ENCODE results near the gene TMEM106A. TPM values are rescaled to one million over a fixed set of nuclear protein-coding genes. Genes with fewer than 3 reads are reported as not detected.
A peak's percentile ranks its signal among the peaks of the same experiment; 100 is the strongest.

The TMEM106A gene
- total and polyA plus RNA-seq, 2 of the 13 experiments (the other 11 are each of a cell fraction or from before 2014, with no cell fraction given): 16.9 to 35.9 TPM

DNA sequence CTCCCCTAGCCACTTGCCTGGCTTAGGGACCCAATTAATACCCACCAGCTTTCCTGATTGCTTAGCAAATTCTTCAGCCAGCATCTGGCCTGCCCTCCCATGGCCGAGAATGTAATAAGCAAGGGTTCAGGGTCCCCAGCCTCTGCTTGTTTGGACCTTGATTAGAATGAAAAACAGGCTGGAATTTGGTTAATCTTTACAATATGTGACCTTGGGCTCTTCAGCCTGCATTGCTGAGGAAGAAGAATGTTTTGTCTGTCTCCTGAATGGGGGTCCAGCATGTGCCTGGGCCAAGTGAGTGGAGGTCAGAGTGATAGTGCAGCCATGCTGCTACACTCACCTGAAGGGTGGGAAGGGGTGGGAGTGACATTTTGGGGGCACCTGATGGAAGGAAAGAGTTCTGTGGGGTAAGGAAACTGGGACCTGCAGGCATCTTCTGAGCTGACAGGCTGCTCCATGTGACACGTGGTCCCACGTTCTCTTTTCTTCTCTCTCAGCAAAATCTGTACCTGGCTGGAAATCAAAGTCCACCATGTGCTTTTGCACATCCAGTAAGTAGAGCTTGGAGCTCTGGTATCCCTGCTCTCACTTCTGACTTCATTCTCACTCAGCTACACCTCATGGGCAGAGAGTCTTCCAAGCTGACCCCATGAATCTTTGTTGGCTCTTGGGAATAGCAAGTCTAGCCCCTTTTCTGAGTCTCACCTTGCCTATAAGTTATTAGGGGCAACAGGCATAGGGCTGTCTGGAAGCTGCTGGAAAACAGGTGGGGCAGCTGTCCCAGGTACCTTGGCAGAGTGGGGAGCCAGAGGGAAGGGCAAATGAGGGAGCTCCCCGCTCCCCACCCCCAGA is 5.3 kb downstream of the TMEM106A start (continued):
- TF ChIP-seq, protein P1, sequence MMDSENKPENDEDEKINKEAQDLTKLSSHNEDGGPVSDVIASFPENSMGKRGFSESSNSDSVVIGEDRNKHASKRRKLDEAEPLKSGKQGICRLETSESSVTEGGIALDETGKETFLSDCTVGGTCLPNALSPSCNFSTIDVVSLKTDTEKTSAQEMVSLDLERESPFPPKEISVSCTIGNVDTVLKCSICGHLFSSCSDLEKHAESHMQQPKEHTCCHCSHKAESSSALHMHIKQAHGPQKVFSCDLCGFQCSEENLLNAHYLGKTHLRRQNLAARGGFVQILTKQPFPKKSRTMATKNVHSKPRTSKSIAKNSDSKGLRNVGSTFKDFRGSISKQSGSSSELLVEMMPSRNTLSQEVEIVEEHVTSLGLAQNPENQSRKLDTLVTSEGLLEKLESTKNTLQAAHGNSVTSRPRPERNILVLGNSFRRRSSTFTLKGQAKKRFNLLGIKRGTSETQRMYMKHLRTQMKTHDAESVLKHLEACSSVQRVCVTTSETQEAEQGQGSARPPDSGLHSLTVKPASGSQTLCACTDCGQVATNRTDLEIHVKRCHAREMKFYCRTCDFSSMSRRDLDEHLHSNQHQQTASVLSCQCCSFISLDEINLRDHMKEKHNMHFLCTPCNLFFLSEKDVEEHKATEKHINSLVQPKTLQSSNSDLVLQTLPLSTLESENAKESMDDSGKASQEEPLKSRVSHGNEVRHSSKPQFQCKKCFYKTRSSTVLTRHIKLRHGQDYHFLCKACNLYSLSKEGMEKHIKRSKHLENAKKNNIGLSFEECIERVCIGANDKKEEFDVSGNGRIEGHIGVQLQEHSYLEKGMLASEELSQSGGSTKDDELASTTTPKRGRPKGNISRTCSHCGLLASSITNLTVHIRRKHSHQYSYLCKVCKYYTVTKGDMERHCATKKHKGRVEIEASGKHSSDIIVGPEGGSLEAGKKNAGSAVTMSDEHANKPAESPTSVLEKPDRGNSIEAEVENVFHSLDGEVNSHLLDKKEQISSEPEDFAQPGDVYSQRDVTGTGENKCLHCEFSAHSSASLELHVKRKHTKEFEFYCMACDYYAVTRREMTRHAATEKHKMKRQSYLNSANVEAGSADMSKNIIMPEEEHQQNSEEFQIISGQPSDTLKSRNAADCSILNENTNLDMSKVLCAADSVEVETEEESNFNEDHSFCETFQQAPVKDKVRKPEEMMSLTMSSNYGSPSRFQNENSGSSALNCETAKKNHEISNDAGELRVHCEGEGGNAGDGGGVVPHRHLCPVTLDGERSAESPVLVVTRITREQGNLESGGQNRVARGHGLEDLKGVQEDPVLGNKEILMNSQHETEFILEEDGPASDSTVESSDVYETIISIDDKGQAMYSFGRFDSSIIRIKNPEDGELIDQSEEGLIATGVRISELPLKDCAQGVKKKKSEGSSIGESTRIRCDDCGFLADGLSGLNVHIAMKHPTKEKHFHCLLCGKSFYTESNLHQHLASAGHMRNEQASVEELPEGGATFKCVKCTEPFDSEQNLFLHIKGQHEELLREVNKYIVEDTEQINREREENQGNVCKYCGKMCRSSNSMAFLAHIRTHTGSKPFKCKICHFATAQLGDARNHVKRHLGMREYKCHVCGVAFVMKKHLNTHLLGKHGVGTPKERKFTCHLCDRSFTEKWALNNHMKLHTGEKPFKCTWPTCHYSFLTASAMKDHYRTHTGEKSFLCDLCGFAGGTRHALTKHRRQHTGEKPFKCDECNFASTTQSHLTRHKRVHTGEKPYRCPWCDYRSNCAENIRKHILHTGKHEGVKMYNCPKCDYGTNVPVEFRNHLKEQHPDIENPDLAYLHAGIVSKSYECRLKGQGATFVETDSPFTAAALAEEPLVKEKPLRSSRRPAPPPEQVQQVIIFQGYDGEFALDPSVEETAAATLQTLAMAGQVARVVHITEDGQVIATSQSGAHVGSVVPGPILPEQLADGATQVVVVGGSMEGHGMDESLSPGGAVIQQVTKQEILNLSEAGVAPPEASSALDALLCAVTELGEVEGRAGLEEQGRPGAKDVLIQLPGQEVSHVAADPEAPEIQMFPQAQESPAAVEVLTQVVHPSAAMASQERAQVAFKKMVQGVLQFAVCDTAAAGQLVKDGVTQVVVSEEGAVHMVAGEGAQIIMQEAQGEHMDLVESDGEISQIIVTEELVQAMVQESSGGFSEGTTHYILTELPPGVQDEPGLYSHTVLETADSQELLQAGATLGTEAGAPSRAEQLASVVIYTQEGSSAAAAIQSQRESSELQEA (CRISPR knock-in tag; IDR thresholded peaks at IDR 0.05; ENCODE audit: not compliant biosample characterization): no peak
- TF ChIP-seq SMC3 (IDR thresholded peaks at IDR 0.05; ENCODE audit: low read length) (peak; percentile 81), ZNF367 (CRISPR knock-in tag; IDR thresholded peaks at IDR 0.05; ENCODE audit: borderline replicate concordance) (no peak), SRY (CRISPR knock-in tag; IDR thresholded peaks at IDR 0.05) (peak; percentile 90; the same call in 1 of the 2 replicates), ARNT2 (CRISPR knock-in tag; IDR thresholded peaks at IDR 0.05; ENCODE audit: low read depth) (peak; percentile 25; the same call in 1 of the 2 replicates), ZNF335 (CRISPR knock-in tag; IDR thresholded peaks at IDR 0.05) (peak; percentile 94; the same call in 1 of the 2 replicates), ZNF850 (CRISPR knock-in tag; conservative IDR thresholded peaks at IDR 0.05) (no peak), DNMT1 (CRISPR knock-in tag; IDR thresholded peaks at IDR 0.05) (no peak; the same call in 1 of the 2 replicates), RNF2 (conservative IDR thresholded peaks at IDR 0.05; ENCODE audit: low read depth) (peak; percentile 69; the same call in 1 of the 2 replicates), SP2 (CRISPR knock-in tag; IDR thresholded peaks at IDR 0.05) (no peak)
- TF ChIP-seq, protein P2, sequence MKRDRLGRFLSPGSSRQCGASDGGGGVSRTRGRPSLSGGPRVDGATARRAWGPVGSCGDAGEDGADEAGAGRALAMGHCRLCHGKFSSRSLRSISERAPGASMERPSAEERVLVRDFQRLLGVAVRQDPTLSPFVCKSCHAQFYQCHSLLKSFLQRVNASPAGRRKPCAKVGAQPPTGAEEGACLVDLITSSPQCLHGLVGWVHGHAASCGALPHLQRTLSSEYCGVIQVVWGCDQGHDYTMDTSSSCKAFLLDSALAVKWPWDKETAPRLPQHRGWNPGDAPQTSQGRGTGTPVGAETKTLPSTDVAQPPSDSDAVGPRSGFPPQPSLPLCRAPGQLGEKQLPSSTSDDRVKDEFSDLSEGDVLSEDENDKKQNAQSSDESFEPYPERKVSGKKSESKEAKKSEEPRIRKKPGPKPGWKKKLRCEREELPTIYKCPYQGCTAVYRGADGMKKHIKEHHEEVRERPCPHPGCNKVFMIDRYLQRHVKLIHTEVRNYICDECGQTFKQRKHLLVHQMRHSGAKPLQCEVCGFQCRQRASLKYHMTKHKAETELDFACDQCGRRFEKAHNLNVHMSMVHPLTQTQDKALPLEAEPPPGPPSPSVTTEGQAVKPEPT (CRISPR knock-in tag; IDR thresholded peaks at IDR 0.05; ENCODE audit: low read depth): peak; percentile 77; the same call in 1 of the 2 replicates
- TF ChIP-seq, protein P3, sequence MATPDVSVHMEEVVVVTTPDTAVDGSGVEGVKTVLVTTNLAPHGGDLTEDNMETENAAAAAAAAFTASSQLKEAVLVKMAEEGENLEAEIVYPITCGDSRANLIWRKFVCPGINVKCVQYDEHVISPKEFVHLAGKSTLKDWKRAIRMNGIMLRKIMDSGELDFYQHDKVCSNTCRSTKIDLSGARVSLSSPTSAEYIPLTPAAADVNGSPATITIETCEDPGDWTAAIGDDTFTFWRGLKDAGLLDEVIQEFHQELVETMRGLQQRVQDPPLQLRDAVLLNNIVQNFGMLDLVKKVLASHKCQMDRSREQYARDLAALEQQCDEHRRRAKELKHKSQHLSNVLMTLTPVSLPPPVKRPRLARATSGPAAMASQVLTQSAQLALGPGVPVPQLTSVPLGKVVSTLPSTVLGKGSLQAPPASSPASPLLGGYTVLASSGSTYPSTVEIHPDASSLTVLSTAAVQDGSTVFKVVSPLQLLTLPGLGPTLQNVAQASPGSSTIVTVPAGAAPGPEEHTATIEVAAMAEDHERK (CRISPR knock-in tag; IDR thresholded peaks at IDR 0.05; ENCODE audit: low read depth): no peak
- TF ChIP-seq, protein P4, sequence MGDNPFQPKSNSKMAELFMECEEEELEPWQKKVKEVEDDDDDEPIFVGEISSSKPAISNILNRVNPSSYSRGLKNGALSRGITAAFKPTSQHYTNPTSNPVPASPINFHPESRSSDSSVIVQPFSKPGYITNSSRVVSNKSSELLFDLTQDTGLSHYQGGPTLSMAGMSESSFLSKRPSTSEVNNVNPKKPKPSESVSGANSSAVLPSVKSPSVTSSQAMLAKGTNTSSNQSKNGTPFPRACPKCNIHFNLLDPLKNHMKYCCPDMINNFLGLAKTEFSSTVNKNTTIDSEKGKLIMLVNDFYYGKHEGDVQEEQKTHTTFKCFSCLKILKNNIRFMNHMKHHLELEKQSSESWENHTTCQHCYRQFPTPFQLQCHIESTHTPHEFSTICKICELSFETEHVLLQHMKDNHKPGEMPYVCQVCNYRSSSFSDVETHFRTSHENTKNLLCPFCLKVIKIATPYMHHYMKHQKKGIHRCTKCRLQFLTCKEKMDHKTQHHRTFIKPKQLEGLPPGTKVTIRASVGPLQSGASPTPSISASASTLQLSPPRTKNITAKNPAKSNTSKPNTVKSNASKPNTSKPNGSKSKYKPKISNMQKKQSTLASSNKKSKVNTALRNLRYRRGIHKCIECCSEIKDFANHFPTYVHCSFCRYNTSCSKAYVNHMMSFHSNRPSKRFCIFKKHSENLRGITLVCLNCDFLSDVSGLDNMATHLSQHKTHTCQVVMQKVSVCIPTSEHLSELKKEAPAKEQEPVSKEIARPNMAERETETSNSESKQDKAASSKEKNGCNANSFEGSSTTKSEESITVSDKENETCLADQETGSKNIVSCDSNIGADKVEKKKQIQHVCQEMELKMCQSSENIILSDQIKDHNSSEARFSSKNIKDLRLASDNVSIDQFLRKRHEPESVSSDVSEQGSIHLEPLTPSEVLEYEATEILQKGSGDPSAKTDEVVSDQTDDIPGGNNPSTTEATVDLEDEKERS (CRISPR knock-in tag; IDR thresholded peaks at IDR 0.05): peak; percentile 97

Data from HepG2 (cell line).